Measurements from ENCODE around the gene CPT2.
"Not testable (repeated sequence)": the region's sequence is repeated elsewhere in the genome, so short reads cannot be mapped to it uniquely, and the experiment has no call there.

The CPT2 gene

GRCh38 chr1:53198241-53198651 lies 1.6 kb downstream of the CPT2 start:
- Histone ChIP-seq H3K27ac (ENCODE audit: insufficient read depth in 1 of 2, low read depth in 1 of 2, low read length in 2 of 2, poor library complexity in 1 of 2, severe bottlenecking in 2 of 2) (peak overlapping the region in 1 of 2 experiments; percentile 94), H3K36me3 (ENCODE audit: control insufficient read depth in 4 of 4, insufficient read depth in 4 of 4, low read length in 3 of 4) (peaks cover 9 to 26% (median 19%) of the 10 kb centered on the region in 4 experiments), H3K4me3 (ENCODE audit: control insufficient read depth in 1 of 7, extremely low read depth in 1 of 7, insufficient read depth in 4 of 7, low read depth in 2 of 7, low read length in 6 of 7) (peak overlapping the region in 3 of 7 experiments; percentile 78 to 90 (median 82)), H3K9me3 (ENCODE audit: control extremely low read depth in 1 of 5, control insufficient read depth in 4 of 5, insufficient read depth in 2 of 5, low read depth in 1 of 5, low read length in 4 of 5) (no peaks in the 10 kb centered on the region), H3K27me3 (replicated peaks in 2 of 5; ENCODE audit: control insufficient read depth in 4 of 5, insufficient read depth in 5 of 5, low read length in 4 of 5) (no peaks in the 10 kb centered on the region), H3K4me1 (ENCODE audit: control extremely low read depth in 1 of 4, control insufficient read depth in 4 of 4, insufficient read depth in 4 of 4, low read length in 3 of 4) (peaks cover 10 to 25% (median 21%) of the 10 kb centered on the region in 4 experiments)
- ChIA-PET POLR2A (interaction anchor here (0.6 to 1.5 kb wide), 2 partner anchors 12 to 198 kb away, joined by 3 to 4 read pairs; no protein-coding TSS in a partner anchor), CTCF (interaction anchor here (1.3 kb wide), 1 partner anchor 19 kb away, joined by 4 read pairs; no protein-coding TSS in a partner anchor)
- DNase-seq = no peak
- WGBS (ENCODE audit: insufficient coverage) = 80% methylated on average over 1 of the region's 4 CpGs

- H3K9me3 ChIP-seq (ENCODE audit: control extremely low read depth in 1 of 5, control insufficient read depth in 4 of 5, insufficient read depth in 2 of 5, low read depth in 1 of 5, low read length in 4 of 5) = peaks cover 1 to 25% (median 15%) of the 10 kb centered on the region in 5 experiments
- CTCF ChIA-PET = interaction anchor here (1.1 kb wide), 1 partner anchor 18 kb away, joined by 3 read pairs; no protein-coding TSS in a partner anchor
- no peaks in the 10 kb centered on the region for H3K27me3 ChIP-seq (replicated peaks in 2 of 5; ENCODE audit: control insufficient read depth in 4 of 5, insufficient read depth in 5 of 5, low read length in 4 of 5)
- peaks cover 0 to 3% (median under 1%) of the 10 kb centered on the region in 4 experiments for H3K4me1 ChIP-seq (ENCODE audit: control extremely low read depth in 1 of 4, control insufficient read depth in 4 of 4, insufficient read depth in 4 of 4, low read length in 3 of 4)
- peaks cover 41 to 75% (median 54%) of the 10 kb centered on the region in 4 experiments for H3K36me3 ChIP-seq (ENCODE audit: control insufficient read depth in 4 of 4, insufficient read depth in 4 of 4, low read length in 3 of 4)
- no peak for DNase-seq
- H3K4me3 ChIP-seq (ENCODE audit: control insufficient read depth in 1 of 7, extremely low read depth in 1 of 7, insufficient read depth in 4 of 7, low read depth in 2 of 7, low read length in 6 of 7) = no peak overlapping the region
- 95% methylated on average over 2 of the region's 3 CpGs for WGBS (ENCODE audit: insufficient coverage)
- POLR2A ChIA-PET = no interaction called here
- no peak overlapping the region for H3K27ac ChIP-seq (ENCODE audit: insufficient read depth in 1 of 2, low read depth in 1 of 2, low read length in 2 of 2, poor library complexity in 1 of 2, severe bottlenecking in 2 of 2)
Measured at GRCh38 chr1:53203466-53203865, 6.8 kb downstream of the CPT2 start.

GRCh38 chr1:53205496-53205895 lies 8.9 kb downstream of the CPT2 start:
- POLR2A ChIA-PET; CTCF ChIA-PET; H3K27me3 ChIP-seq (replicated peaks in 2 of 5; ENCODE audit: control insufficient read depth in 4 of 5, insufficient read depth in 5 of 5, low read length in 4 of 5); H3K4me1 ChIP-seq (ENCODE audit: control extremely low read depth in 1 of 4, control insufficient read depth in 4 of 4, insufficient read depth in 4 of 4, low read length in 3 of 4); DNase-seq; H3K4me3 ChIP-seq (ENCODE audit: control insufficient read depth in 1 of 7, extremely low read depth in 1 of 7, insufficient read depth in 4 of 7, low read depth in 2 of 7, low read length in 6 of 7); H3K27ac ChIP-seq (ENCODE audit: insufficient read depth in 1 of 2, low read depth in 1 of 2, low read length in 2 of 2, poor library complexity in 1 of 2, severe bottlenecking in 2 of 2): not testable (repeated sequence)
- H3K36me3 ChIP-seq (ENCODE audit: control insufficient read depth in 4 of 4, insufficient read depth in 4 of 4, low read length in 3 of 4) = peaks cover 45 to 95% (median 66%) of the 10 kb centered on the region in 4 experiments
- peaks cover 1 to 25% (median 15%) of the 10 kb centered on the region in 5 experiments for H3K9me3 ChIP-seq (ENCODE audit: control extremely low read depth in 1 of 5, control insufficient read depth in 4 of 5, insufficient read depth in 2 of 5, low read depth in 1 of 5, low read length in 4 of 5)
- WGBS (ENCODE audit: insufficient coverage) = no CpG with 5 or more reads among the region's 1 CpG

- Histone ChIP-seq H3K9me3 (ENCODE audit: control extremely low read depth in 1 of 5, control insufficient read depth in 4 of 5, insufficient read depth in 2 of 5, low read depth in 1 of 5, low read length in 4 of 5) (peaks cover 1 to 25% (median 15%) of the 10 kb centered on the region in 5 experiments), H3K36me3 (ENCODE audit: control insufficient read depth in 4 of 4, insufficient read depth in 4 of 4, low read length in 3 of 4) (peaks cover 43 to 96% (median 72%) of the 10 kb centered on the region in 4 experiments)
- peak in 2 of 3 donors; percentile 48 to 58 for DNase-seq
- CTCF ChIA-PET; H3K27me3 ChIP-seq (replicated peaks in 2 of 5; ENCODE audit: control insufficient read depth in 4 of 5, insufficient read depth in 5 of 5, low read length in 4 of 5); H3K4me1 ChIP-seq (ENCODE audit: control extremely low read depth in 1 of 4, control insufficient read depth in 4 of 4, insufficient read depth in 4 of 4, low read length in 3 of 4); H3K4me3 ChIP-seq (ENCODE audit: control insufficient read depth in 1 of 7, extremely low read depth in 1 of 7, insufficient read depth in 4 of 7, low read depth in 2 of 7, low read length in 6 of 7); H3K27ac ChIP-seq (ENCODE audit: insufficient read depth in 1 of 2, low read depth in 1 of 2, low read length in 2 of 2, poor library complexity in 1 of 2, severe bottlenecking in 2 of 2): not testable (repeated sequence)
- WGBS (ENCODE audit: insufficient coverage) = 100% methylated on average over 3 of the region's 3 CpGs
- POLR2A ChIA-PET = interaction anchor here (0.6 kb wide), 1 partner anchor 1843 kb away, joined by 3 read pairs; no protein-coding TSS in a partner anchor
Measured at GRCh38 chr1:53206083-53206685, 9.6 kb downstream of the CPT2 start.

- no peak overlapping the region for H3K4me3 ChIP-seq (ENCODE audit: control insufficient read depth in 1 of 7, extremely low read depth in 1 of 7, insufficient read depth in 4 of 7, low read depth in 2 of 7, low read length in 6 of 7)
- peaks cover 1 to 25% (median 15%) of the 10 kb centered on the region in 5 experiments for H3K9me3 ChIP-seq (ENCODE audit: control extremely low read depth in 1 of 5, control insufficient read depth in 4 of 5, insufficient read depth in 2 of 5, low read depth in 1 of 5, low read length in 4 of 5)
- no peaks in the 10 kb centered on the region for H3K27me3 ChIP-seq (replicated peaks in 2 of 5; ENCODE audit: control insufficient read depth in 4 of 5, insufficient read depth in 5 of 5, low read length in 4 of 5)
- H3K36me3 ChIP-seq (ENCODE audit: control insufficient read depth in 4 of 4, insufficient read depth in 4 of 4, low read length in 3 of 4) = peaks cover 40 to 96% (median 73%) of the 10 kb centered on the region in 4 experiments
- POLR2A ChIA-PET = interaction anchor here (0.6 kb wide), 1 partner anchor 1843 kb away, joined by 3 read pairs; no protein-coding TSS in a partner anchor
- WGBS (ENCODE audit: insufficient coverage) = no CpG with 5 or more reads among the region's 1 CpG
- CTCF ChIA-PET = no interaction called here
- H3K27ac ChIP-seq (ENCODE audit: insufficient read depth in 1 of 2, low read depth in 1 of 2, low read length in 2 of 2, poor library complexity in 1 of 2, severe bottlenecking in 2 of 2) = no peak overlapping the region
- no peak for DNase-seq
- no peaks in the 10 kb centered on the region for H3K4me1 ChIP-seq (ENCODE audit: control extremely low read depth in 1 of 4, control insufficient read depth in 4 of 4, insufficient read depth in 4 of 4, low read length in 3 of 4)
Measured at GRCh38 chr1:53206735-53207379, 10.2 kb downstream of the CPT2 start.

- H3K4me1 ChIP-seq (ENCODE audit: control extremely low read depth in 1 of 4, control insufficient read depth in 4 of 4, insufficient read depth in 4 of 4, low read length in 3 of 4) = no peaks in the 10 kb centered on the region
- H3K27ac ChIP-seq (ENCODE audit: insufficient read depth in 1 of 2, low read depth in 1 of 2, low read length in 2 of 2, poor library complexity in 1 of 2, severe bottlenecking in 2 of 2) = no peak overlapping the region
- H3K4me3 ChIP-seq (ENCODE audit: control insufficient read depth in 1 of 7, extremely low read depth in 1 of 7, insufficient read depth in 4 of 7, low read depth in 2 of 7, low read length in 6 of 7) = no peak overlapping the region
- no peaks in the 10 kb centered on the region for H3K27me3 ChIP-seq (replicated peaks in 2 of 5; ENCODE audit: control insufficient read depth in 4 of 5, insufficient read depth in 5 of 5, low read length in 4 of 5)
- WGBS (ENCODE audit: insufficient coverage) = no CpG with 5 or more reads among the region's 1 CpG
- peaks cover 1 to 25% (median 15%) of the 10 kb centered on the region in 5 experiments for H3K9me3 ChIP-seq (ENCODE audit: control extremely low read depth in 1 of 5, control insufficient read depth in 4 of 5, insufficient read depth in 2 of 5, low read depth in 1 of 5, low read length in 4 of 5)
- no peak for DNase-seq
- peaks cover 34 to 94% (median 67%) of the 10 kb centered on the region in 4 experiments for H3K36me3 ChIP-seq (ENCODE audit: control insufficient read depth in 4 of 4, insufficient read depth in 4 of 4, low read length in 3 of 4)
- ChIA-PET CTCF (no interaction called here), POLR2A (no interaction called here)
Measured at GRCh38 chr1:53207726-53208125, 11.1 kb downstream of the CPT2 start.

- 96% methylated on average over 7 of the region's 7 CpGs for WGBS (ENCODE audit: insufficient coverage)
- ChIA-PET POLR2A (interaction anchor here (0.5 kb wide), 1 partner anchor 169 kb away, joined by 3 read pairs; no protein-coding TSS in a partner anchor), CTCF (no interaction called here)
Measured at GRCh38 chr1:53210352-53210751, 13.7 kb downstream of the CPT2 start.

More at GRCh38 chr1:53210352-53210751, 13.7 kb downstream of the CPT2 start:
- Histone ChIP-seq H3K36me3 (ENCODE audit: control insufficient read depth in 4 of 4, insufficient read depth in 4 of 4, low read length in 3 of 4) (peaks cover 13 to 88% (median 64%) of the 10 kb centered on the region in 4 experiments), H3K4me3 (ENCODE audit: control insufficient read depth in 1 of 7, extremely low read depth in 1 of 7, insufficient read depth in 4 of 7, low read depth in 2 of 7, low read length in 6 of 7) (no peak overlapping the region), H3K9me3 (ENCODE audit: control extremely low read depth in 1 of 5, control insufficient read depth in 4 of 5, insufficient read depth in 2 of 5, low read depth in 1 of 5, low read length in 4 of 5) (peaks cover 0 to 17% (median 11%) of the 10 kb centered on the region in 5 experiments), H3K27ac (ENCODE audit: insufficient read depth in 1 of 2, low read depth in 1 of 2, low read length in 2 of 2, poor library complexity in 1 of 2, severe bottlenecking in 2 of 2) (no peak overlapping the region), H3K27me3 (replicated peaks in 2 of 5; ENCODE audit: control insufficient read depth in 4 of 5, insufficient read depth in 5 of 5, low read length in 4 of 5) (no peaks in the 10 kb centered on the region), H3K4me1 (ENCODE audit: control extremely low read depth in 1 of 4, control insufficient read depth in 4 of 4, insufficient read depth in 4 of 4, low read length in 3 of 4) (no peaks in the 10 kb centered on the region)
- no peak for DNase-seq
